HEK293 (cell line): Measurements from ENCODE around the gene GRB10.

Source experiments
- REPIN1 ChIP-seq: fragments of 450-650 bp; formaldehyde crosslinking; IDR thresholded peaks from 2 replicates; pipeline ENCODE4 v1.5.1; 2017; ENCODE audit warnings: missing biosample characterization, missing genetic modification characterization, low read depth
- SALL2 ChIP-seq: fragments of 450-650 bp; formaldehyde crosslinking; IDR thresholded peaks from 2 replicates; pipeline ENCODE4 v1.5.0; 2017; ENCODE audit warnings: missing biosample characterization, mild to moderate bottlenecking, missing genetic modification characterization, borderline replicate concordance
- ZNF157 ChIP-seq: fragments of 450-650 bp; formaldehyde crosslinking; IDR thresholded peaks from 2 replicates; pipeline ENCODE4 v1.5.1; 2016; ENCODE audit warnings: missing biosample characterization, missing genetic modification characterization
- ZNF274 ChIP-seq, 2 experiments: fragments of 200-500 bp in 1 of 2; fragments of 450-650 bp in 1 of 2; sonication (Bioruptor generic) in 1 of 2; formaldehyde crosslinking in 1 of 2; IDR thresholded peaks; 2 replicates each; pipeline versions ENCODE4 v1.5.1 to v1.6.1; 2014 to 2016; ENCODE audit warnings: borderline replicate concordance in 1 of 2, inconsistent platforms in 1 of 2, low read length in 1 of 2, missing biosample characterization in 1 of 2, missing genetic modification characterization in 1 of 2
- ZNF501 ChIP-seq: fragments of 450-650 bp; formaldehyde crosslinking; IDR thresholded peaks from 2 replicates; pipeline ENCODE4 v1.5.1; 2016; ENCODE audit warnings: missing biosample characterization, missing genetic modification characterization
- TF ChIP-seq, protein P1 (sequence below): fragments of 450-650 bp; formaldehyde crosslinking; IDR thresholded peaks from 2 replicates; pipeline ENCODE4 v1.5.1; 2016; ENCODE audit warnings: missing biosample characterization, missing genetic modification characterization
- TF ChIP-seq, protein P2 (sequence below): fragments of 450-650 bp; formaldehyde crosslinking; IDR thresholded peaks from 2 replicates; pipeline ENCODE4 v1.5.1; 2016; ENCODE audit warnings: missing biosample characterization, missing genetic modification characterization
- TF ChIP-seq, protein P3 (sequence below): fragments of 450-650 bp; formaldehyde crosslinking; IDR thresholded peaks from 2 replicates; pipeline ENCODE4 v1.5.1; 2016; ENCODE audit warnings: missing biosample characterization, missing genetic modification characterization

- TF ChIP-seq, protein P1, sequence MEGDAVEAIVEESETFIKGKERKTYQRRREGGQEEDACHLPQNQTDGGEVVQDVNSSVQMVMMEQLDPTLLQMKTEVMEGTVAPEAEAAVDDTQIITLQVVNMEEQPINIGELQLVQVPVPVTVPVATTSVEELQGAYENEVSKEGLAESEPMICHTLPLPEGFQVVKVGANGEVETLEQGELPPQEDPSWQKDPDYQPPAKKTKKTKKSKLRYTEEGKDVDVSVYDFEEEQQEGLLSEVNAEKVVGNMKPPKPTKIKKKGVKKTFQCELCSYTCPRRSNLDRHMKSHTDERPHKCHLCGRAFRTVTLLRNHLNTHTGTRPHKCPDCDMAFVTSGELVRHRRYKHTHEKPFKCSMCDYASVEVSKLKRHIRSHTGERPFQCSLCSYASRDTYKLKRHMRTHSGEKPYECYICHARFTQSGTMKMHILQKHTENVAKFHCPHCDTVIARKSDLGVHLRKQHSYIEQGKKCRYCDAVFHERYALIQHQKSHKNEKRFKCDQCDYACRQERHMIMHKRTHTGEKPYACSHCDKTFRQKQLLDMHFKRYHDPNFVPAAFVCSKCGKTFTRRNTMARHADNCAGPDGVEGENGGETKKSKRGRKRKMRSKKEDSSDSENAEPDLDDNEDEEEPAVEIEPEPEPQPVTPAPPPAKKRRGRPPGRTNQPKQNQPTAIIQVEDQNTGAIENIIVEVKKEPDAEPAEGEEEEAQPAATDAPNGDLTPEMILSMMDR = no peak
- TF ChIP-seq REPIN1 (tag by site-specific recombination) (no peak), ZNF501 (tag by site-specific recombination) (no peak), ZNF157 (no peak), ZNF274 (IDR thresholded peaks at IDR 0.05; ENCODE audit: low read length) (no peak), ZNF274 (tag by site-specific recombination; IDR thresholded peaks at IDR 0.05; ENCODE audit: borderline replicate concordance) (no peak), SALL2 (tag by site-specific recombination) (no peak)
- TF ChIP-seq, protein P2, sequence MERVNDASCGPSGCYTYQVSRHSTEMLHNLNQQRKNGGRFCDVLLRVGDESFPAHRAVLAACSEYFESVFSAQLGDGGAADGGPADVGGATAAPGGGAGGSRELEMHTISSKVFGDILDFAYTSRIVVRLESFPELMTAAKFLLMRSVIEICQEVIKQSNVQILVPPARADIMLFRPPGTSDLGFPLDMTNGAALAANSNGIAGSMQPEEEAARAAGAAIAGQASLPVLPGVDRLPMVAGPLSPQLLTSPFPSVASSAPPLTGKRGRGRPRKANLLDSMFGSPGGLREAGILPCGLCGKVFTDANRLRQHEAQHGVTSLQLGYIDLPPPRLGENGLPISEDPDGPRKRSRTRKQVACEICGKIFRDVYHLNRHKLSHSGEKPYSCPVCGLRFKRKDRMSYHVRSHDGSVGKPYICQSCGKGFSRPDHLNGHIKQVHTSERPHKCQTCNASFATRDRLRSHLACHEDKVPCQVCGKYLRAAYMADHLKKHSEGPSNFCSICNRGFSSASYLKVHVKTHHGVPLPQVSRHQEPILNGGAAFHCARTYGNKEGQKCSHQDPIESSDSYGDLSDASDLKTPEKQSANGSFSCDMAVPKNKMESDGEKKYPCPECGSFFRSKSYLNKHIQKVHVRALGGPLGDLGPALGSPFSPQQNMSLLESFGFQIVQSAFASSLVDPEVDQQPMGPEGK (tag by site-specific recombination) = no peak
- TF ChIP-seq, protein P3, sequence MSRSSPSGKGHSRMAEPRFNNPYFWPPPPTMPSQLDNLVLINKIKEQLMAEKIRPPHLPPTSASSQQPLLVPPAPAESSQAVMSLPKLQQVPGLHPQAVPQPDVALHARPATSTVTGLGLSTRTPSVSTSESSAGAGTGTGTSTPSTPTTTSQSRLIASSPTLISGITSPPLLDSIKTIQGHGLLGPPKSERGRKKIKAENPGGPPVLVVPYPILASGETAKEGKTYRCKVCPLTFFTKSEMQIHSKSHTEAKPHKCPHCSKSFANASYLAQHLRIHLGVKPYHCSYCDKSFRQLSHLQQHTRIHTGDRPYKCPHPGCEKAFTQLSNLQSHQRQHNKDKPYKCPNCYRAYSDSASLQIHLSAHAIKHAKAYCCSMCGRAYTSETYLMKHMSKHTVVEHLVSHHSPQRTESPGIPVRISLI (tag by site-specific recombination) = no peak
Observed at GRCh38 chr7:50589364-50589763, 193.3 kb downstream of the GRB10 start.
